VCaP (cell line): ENCODE data around the gene ECE2.

Experiments used
- H3K27ac ChIP-seq: fragments of 450-650 bp; 2 replicates; pipeline ENCODE4 v1.5.1; 2017
- CTCF ChIP-seq: fragments of 450-650 bp; conservative IDR thresholded peaks from 2 replicates; pipeline ENCODE4 v1.5.1; 2017; ENCODE audit warnings: mild to moderate bottlenecking, moderate library complexity

The ECE2 gene

GRCh38 chr3:184298759-184299487 is 23.1 kb downstream of the ECE2 start, which contains the start of gene PSMD2:
PSMD2 (plus strand) TSS chr3:184299241; CDS start chr3:184299267, 26 bp downstream.
- peak within 1 kb of the TSS; percentile 79 for H3K27ac ChIP-seq

GRCh38 chr3:184299488-184300377 is 23.9 kb downstream of the ECE2 start:
- TF ChIP-seq CTCF = no peak
- H3K27ac ChIP-seq = peak overlapping the region; percentile 79

More at GRCh38 chr3:184298759-184299487, 23.1 kb downstream of the ECE2 start, which contains the start of gene PSMD2:
- TF ChIP-seq CTCF = no peak

GRCh38 chr3:184300378-184300720 is 24.5 kb downstream of the ECE2 start:
- no peak for TF ChIP-seq CTCF
- H3K27ac ChIP-seq = peak overlapping the region; percentile 79; the same call in 1 of the 2 replicates

GRCh38 chr3:184305577-184305976 is 29.8 kb downstream of the ECE2 start:
- TF ChIP-seq CTCF = peak; percentile 75

GRCh38 chr3:184306341-184306972 is 30.6 kb downstream of the ECE2 start:
- H3K27ac ChIP-seq = no peak overlapping the region
- TF ChIP-seq CTCF = no peak

More at GRCh38 chr3:184305577-184305976, 29.8 kb downstream of the ECE2 start:
- no peak overlapping the region for H3K27ac ChIP-seq

- TF ChIP-seq CTCF = no peak
- H3K27ac ChIP-seq = no peak overlapping the region
Measured at GRCh38 chr3:184307915-184308314, 32.1 kb downstream of the ECE2 start.

GRCh38 chr3:184308744-184309143 is 32.9 kb downstream of the ECE2 start:
- H3K27ac ChIP-seq = no peak overlapping the region
- 0 out of 2 replicates have a peak, but pooled peaks have one; percentile 8 for TF ChIP-seq CTCF
